Fibroblast of peridontal ligament (primary cell): ENCODE measurements around the gene PCDHGA11.
"Not testable (repeated sequence)": the region's sequence is repeated elsewhere in the genome, so short reads cannot be mapped to it uniquely, and the experiment has no call there.

Experiments used
- DNase-seq: peaks from one replicate; pipeline ENCODE4 v3.0.0-alpha.2; 2010; ENCODE audit errors: extremely low read depth

Gene PCDHGA11

DNA sequence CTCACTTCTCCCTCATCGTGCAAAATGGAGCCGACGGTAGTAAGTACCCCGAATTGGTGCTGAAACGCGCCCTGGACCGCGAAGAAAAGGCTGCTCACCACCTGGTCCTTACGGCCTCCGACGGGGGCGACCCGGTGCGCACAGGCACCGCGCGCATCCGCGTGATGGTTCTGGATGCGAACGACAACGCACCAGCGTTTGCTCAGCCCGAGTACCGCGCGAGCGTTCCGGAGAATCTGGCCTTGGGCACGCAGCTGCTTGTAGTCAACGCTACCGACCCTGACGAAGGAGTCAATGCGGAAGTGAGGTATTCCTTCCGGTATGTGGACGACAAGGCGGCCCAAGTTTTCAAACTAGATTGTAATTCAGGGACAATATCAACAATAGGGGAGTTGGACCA is 10.4 kb downstream of the PCDHGA11 start:
- no peak for DNase-seq

DNA sequence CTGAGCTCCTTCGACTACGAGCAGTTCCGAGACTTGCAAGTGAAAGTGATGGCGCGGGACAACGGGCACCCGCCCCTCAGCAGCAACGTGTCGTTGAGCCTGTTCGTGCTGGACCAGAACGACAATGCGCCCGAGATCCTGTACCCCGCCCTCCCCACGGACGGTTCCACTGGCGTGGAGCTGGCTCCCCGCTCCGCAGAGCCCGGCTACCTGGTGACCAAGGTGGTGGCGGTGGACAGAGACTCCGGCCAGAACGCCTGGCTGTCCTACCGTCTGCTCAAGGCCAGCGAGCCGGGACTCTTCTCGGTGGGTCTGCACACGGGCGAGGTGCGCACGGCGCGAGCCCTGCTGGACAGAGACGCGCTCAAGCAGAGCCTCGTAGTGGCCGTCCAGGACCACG is 11.5 kb downstream of the PCDHGA11 start:
- DNase-seq, result not testable (repeated sequence)

DNA sequence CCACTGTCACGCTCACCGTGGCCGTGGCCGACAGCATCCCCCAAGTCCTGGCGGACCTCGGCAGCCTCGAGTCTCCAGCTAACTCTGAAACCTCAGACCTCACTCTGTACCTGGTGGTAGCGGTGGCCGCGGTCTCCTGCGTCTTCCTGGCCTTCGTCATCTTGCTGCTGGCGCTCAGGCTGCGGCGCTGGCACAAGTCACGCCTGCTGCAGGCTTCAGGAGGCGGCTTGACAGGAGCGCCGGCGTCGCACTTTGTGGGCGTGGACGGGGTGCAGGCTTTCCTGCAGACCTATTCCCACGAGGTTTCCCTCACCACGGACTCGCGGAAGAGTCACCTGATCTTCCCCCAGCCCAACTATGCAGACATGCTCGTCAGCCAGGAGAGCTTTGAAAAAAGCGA is 11.9 kb downstream of the PCDHGA11 start:
- not testable (repeated sequence) for DNase-seq

DNA sequence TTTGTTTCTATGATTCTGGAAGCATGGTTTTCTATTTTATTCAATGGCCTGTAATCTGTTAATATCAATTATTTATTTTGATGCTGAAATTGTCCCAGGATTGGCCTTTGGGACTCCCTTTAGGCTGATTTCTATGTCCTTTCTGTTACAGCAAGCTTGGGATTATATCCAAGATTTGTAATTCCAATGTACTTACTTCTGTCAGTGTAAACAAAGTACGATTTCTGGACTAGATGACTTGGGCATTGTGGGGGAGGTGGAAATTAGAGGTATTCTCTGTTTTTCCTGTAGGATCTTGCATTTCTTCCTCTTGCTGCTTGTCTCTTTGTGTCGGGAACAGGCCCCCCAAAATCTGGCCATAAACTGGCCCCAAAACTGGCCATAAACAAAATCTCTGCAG is 13.2 kb downstream of the PCDHGA11 start:
- peak; percentile 42 for DNase-seq

GRCh38 chr5:141437221-141437620 is 16.4 kb downstream of the PCDHGA11 start:
- no peak for DNase-seq

- no peak for DNase-seq
Measured at GRCh38 chr5:141439411-141440141, 18.7 kb downstream of the PCDHGA11 start.

- no peak for DNase-seq
Measured at GRCh38 chr5:141440341-141440740, 19.5 kb downstream of the PCDHGA11 start.

GRCh38 chr5:141441571-141442170 is 20.8 kb downstream of the PCDHGA11 start:
- no peak for DNase-seq

- no peak for DNase-seq
Measured at GRCh38 chr5:141465351-141465750, 44.5 kb downstream of the PCDHGA11 start.
